HepG2 (cell line): ENCODE results near the gene TTYH1. TPM values are rescaled to one million over a fixed set of nuclear protein-coding genes. Genes with fewer than 3 reads are reported as not detected.
A peak's percentile ranks its signal among the peaks of the same experiment; 100 is the strongest.

Experiments
- ISX ChIP-seq: sonication (generic); formaldehyde crosslinking; conservative IDR thresholded peaks from 2 replicates; pipeline ENCODE4 v1.5.0; 2020; ENCODE audit warnings: missing genetic modification reagents
- KLF9 ChIP-seq: IDR thresholded peaks from 2 replicates; pipeline ENCODE4 v1.6.1; 2016; ENCODE audit warnings: low read depth
- MED8 ChIP-seq: sonication (generic); formaldehyde crosslinking; IDR thresholded peaks from 2 replicates; pipeline ENCODE4 v1.8.1; 2023; ENCODE audit warnings: mild to moderate bottlenecking, missing genetic modification reagents; ENCODE audit not compliant: insufficient replicate concordance
- MXI1 ChIP-seq: IDR thresholded peaks from 3 replicates; pipeline ENCODE4 v1.6.1; 2012; ENCODE audit warnings: low read depth, low read length, inconsistent platforms, borderline replicate concordance
- PAXIP1 ChIP-seq: sonication (generic); formaldehyde crosslinking; conservative IDR thresholded peaks from 2 replicates; pipeline ENCODE4 v1.4.0; 2020; ENCODE audit warnings: mild to moderate bottlenecking, missing genetic modification reagents, moderate library complexity
- RARA ChIP-seq: IDR thresholded peaks from 2 replicates; pipeline ENCODE4 v1.6.1; 2016; ENCODE audit warnings: missing genetic modification reagents, missing compliant biosample characterization
- RBFOX2 ChIP-seq: fragments of 200-400 bp; formaldehyde crosslinking; IDR thresholded peaks from 2 replicates; pipeline ENCODE4 v1.6.1; 2017; ENCODE audit warnings: low read depth, mild to moderate bottlenecking, low read length
- SALL1 ChIP-seq: sonication (generic); formaldehyde crosslinking; IDR thresholded peaks from 2 replicates; pipeline ENCODE4 v1.8.0; 2022; ENCODE audit warnings: mild to moderate bottlenecking, missing genetic modification reagents
- TAF1 ChIP-seq: sonication (generic); formaldehyde crosslinking; IDR thresholded peaks from 2 replicates; pipeline ENCODE4 v1.4.0; 2020; ENCODE audit warnings: missing genetic modification reagents
- ZBTB20 ChIP-seq: sonication (generic); formaldehyde crosslinking; IDR thresholded peaks from 2 replicates; pipeline ENCODE4 v1.8.1; 2023; ENCODE audit warnings: missing genetic modification reagents, low read depth, mild to moderate bottlenecking, borderline replicate concordance
- ZNF224 ChIP-seq: sonication (generic); formaldehyde crosslinking; IDR thresholded peaks from 2 replicates; pipeline ENCODE4 v1.5.0; 2020; ENCODE audit warnings: mild to moderate bottlenecking, missing genetic modification reagents
- ZNF260 ChIP-seq: sonication (generic); formaldehyde crosslinking; IDR thresholded peaks from 2 replicates; pipeline ENCODE4 v1.4.0; 2020; ENCODE audit warnings: missing genetic modification reagents, low read depth, mild to moderate bottlenecking, borderline replicate concordance
- ZNF569 ChIP-seq: sonication (generic); formaldehyde crosslinking; IDR thresholded peaks from 2 replicates; pipeline ENCODE4 v1.5.0; 2020; ENCODE audit warnings: mild to moderate bottlenecking, missing genetic modification reagents, moderate library complexity, borderline replicate concordance
- ZNF687 ChIP-seq: sonication (generic); formaldehyde crosslinking; IDR thresholded peaks from 2 replicates; pipeline ENCODE4 v1.5.1; 2020; ENCODE audit warnings: mild to moderate bottlenecking, missing genetic modification reagents, moderate library complexity
- ZNF704 ChIP-seq: sonication (generic); formaldehyde crosslinking; IDR thresholded peaks from 2 replicates; pipeline ENCODE4 v1.8.1; 2023; ENCODE audit warnings: mild to moderate bottlenecking, inconsistent platforms, moderate library complexity, missing genetic modification reagents, borderline replicate concordance
- polyA plus RNA-seq, 8 experiments: library from polyadenylated mRNA; depleted of rRNA in 3 of 8; stranded (reverse) in 7 of 8; unstranded in 1 of 8; fragments of >200 nt; fragmentation: Illumina TruSeq in 4 of 8; extraction: Trizol in 4 of 8; gene quantifications; 2 replicates each; pipeline versions ENCODE4 v1.2.1 to v1.2.3, GENCODE V29; 2011 to 2016; ENCODE audit warnings: low read depth in 4 of 8, missing spikeins in 1 of 8, mixed read lengths in 1 of 8; ENCODE audit not compliant: insufficient read depth in 1 of 8
- total RNA-seq, 5 experiments: library from RNA; depleted of rRNA; stranded (reverse); fragments of >200 nt; fragmentation: Illumina TruSeq; extraction: Trizol; gene quantifications; 2 replicates each; pipeline ENCODE4 v1.2.3, GENCODE V29; 2016; ENCODE audit warnings: low read depth in 1 of 5
- TF ChIP-seq, protein P1 (sequence below): sonication (generic); formaldehyde crosslinking; IDR thresholded peaks from 2 replicates; pipeline ENCODE4 v1.9.0; 2022; ENCODE audit warnings: missing genetic modification reagents, mild to moderate bottlenecking, borderline replicate concordance

TTYH1 gene
- total and polyA plus RNA-seq, 2 of the 13 experiments (the other 11 are each of a cell fraction or from before 2014, with no cell fraction given), result 6.9 to 19.9 TPM

DNA sequence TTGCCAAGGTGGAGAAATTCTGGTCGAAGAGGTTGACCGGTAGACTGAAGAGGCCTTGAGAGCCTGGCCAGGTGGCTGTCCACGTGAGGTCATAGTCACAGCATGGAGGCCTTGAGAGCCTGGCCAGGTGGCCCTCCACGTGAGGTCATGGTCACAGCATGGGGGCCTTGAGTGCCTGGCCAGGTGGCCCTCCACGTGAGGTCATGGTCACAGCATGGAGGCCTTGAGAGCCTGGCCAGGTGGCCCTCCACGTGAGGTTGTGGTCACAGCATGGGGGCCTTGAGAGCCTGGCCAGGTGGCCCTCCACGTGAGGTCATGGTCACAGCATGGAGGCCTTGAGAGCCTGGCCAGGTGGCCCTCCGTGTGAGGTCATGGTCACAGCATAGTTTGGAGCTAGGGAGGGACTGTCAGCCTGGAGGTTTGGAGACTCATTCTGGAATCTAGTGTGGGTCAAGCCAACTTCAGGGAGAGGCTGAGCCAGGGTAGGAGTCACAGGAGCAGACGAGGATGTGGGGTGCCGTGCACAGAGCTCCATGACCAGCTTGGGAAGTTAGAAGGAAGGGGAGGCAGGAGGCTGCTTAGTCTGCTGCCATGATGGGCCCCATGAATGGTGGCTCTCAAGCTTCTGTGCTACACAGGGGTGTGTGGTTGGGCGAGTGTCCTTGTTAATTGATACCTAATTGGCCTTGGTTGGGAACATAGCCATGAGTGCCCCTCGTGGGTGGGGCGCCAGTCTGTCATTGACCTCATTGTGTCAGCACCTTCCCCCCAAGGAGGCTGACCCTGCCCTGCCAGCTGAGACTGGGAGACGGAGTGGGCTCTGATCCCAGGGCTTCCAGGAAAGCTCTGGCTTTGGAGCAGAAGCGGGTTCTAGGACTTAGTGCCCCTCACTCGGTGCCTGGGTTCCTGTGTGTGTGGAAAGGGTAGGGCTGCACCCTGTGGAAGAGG, 44.3 kb downstream of the TTYH1 start (continued):
- TF ChIP-seq ZNF260 (no peak), TAF1 (CRISPR knock-in tag) (no peak), MXI1 (no peak), ZNF687 (CRISPR knock-in tag) (peak; percentile 36), ZNF569 (no peak), RARA (CRISPR knock-in tag) (0 out of 2 replicates have a peak, but pooled peaks have one; percentile 20), KLF9 (CRISPR knock-in tag) (no peak), ISX (CRISPR knock-in tag) (no peak), PAXIP1 (CRISPR knock-in tag) (no peak), ZBTB20 (CRISPR knock-in tag) (no peak), SALL1 (CRISPR knock-in tag) (no peak), ZNF224 (no peak), RBFOX2 (peak; percentile 27; the same call in 1 of the 2 replicates), MED8 (CRISPR knock-in tag) (no peak), ZNF704 (CRISPR knock-in tag) (no peak)
- TF ChIP-seq, protein P1, sequence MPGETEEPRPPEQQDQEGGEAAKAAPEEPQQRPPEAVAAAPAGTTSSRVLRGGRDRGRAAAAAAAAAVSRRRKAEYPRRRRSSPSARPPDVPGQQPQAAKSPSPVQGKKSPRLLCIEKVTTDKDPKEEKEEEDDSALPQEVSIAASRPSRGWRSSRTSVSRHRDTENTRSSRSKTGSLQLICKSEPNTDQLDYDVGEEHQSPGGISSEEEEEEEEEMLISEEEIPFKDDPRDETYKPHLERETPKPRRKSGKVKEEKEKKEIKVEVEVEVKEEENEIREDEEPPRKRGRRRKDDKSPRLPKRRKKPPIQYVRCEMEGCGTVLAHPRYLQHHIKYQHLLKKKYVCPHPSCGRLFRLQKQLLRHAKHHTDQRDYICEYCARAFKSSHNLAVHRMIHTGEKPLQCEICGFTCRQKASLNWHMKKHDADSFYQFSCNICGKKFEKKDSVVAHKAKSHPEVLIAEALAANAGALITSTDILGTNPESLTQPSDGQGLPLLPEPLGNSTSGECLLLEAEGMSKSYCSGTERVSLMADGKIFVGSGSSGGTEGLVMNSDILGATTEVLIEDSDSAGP (CRISPR knock-in tag), result 0 out of 2 replicates have a peak, but pooled peaks have one; percentile 13
